ENCODE results near the gene NCK2.

GRCh38 chr2:105792561-105792960, 47.8 kb downstream of the NCK2 start:
- TF ChIP-seq CTCF (IDR thresholded peaks at IDR 0.05) (no peak), POLR2A (IDR thresholded peaks at IDR 0.05) (no peak), EP300 (IDR thresholded peaks at IDR 0.05) (no peak), POLR2AphosphoS5 (IDR thresholded peaks at IDR 0.05) (no peak)

Measured in sigmoid colon (tissue), 4 donors.